Neural progenitor cell (in vitro differentiated cells): ENCODE results near the gene AFMID. TPM values are rescaled to one million over a fixed set of nuclear protein-coding genes. Genes with fewer than 3 reads are reported as not detected.
A peak's percentile ranks its signal among the peaks of the same experiment; 100 is the strongest.

Source experiments
- DNase-seq: peaks from one replicate; pipeline ENCODE4 v3.0.0-alpha.2; 2016; ENCODE audit warnings: low spot score
- H2AFZ ChIP-seq: fragments of 200-600 bp; sonication (generic); replicated peaks from 2 replicates; pipeline ENCODE4 v1.6.1; 2016; ENCODE audit warnings: antibody characterized with exemption
- H3F3A ChIP-seq: fragments of 200-600 bp; sonication (generic); 2 replicates; pipeline ENCODE4 v1.6.1; 2016; ENCODE audit warnings: antibody characterized with exemption, low read depth
- H3K27ac ChIP-seq: fragments of 200-600 bp; sonication (generic); 2 replicates; pipeline ENCODE4 v1.5.1; 2016; ENCODE audit warnings: mild to moderate bottlenecking
- H3K27me3 ChIP-seq: fragments of 200-600 bp; sonication (generic); 2 replicates; pipeline ENCODE4 v1.6.1; 2016; ENCODE audit warnings: mild to moderate bottlenecking, moderate library complexity
- H3K36me3 ChIP-seq: fragments of 200-600 bp; sonication (generic); 2 replicates; pipeline ENCODE4 v1.5.1; 2016
- H3K4me1 ChIP-seq: fragments of 200-600 bp; sonication (generic); 2 replicates; pipeline ENCODE4 v1.6.1; 2016; ENCODE audit warnings: mixed run types
- H3K4me2 ChIP-seq: fragments of 200-600 bp; sonication (generic); 2 replicates; pipeline ENCODE4 v1.6.1; 2016
- H3K4me3 ChIP-seq: fragments of 200-600 bp; sonication (generic); 2 replicates; pipeline ENCODE4 v1.5.1; 2016
- H3K79me2 ChIP-seq: fragments of 200-600 bp; sonication (generic); 2 replicates; pipeline ENCODE4 v1.6.1; 2016; ENCODE audit warnings: low read depth
- H3K9ac ChIP-seq: fragments of 200-600 bp; sonication (generic); 2 replicates; pipeline ENCODE4 v1.6.1; 2016
- H3K9me3 ChIP-seq: fragments of 200-600 bp; sonication (generic); 2 replicates; pipeline ENCODE4 v1.5.1; 2016; ENCODE audit warnings: low read depth
- H4K20me1 ChIP-seq: fragments of 200-600 bp; sonication (generic); 2 replicates; pipeline ENCODE4 v1.6.1; 2016; ENCODE audit warnings: low read depth
- H3K27ac Mint-ChIP-seq: 3 replicates; pipeline ENCODE4 v1.8.0; 2021; ENCODE audit warnings: mixed read lengths
- H3K27me3 Mint-ChIP-seq: 2 replicates; pipeline ENCODE4 v1.8.0; 2022; ENCODE audit warnings: low read depth, mild to moderate bottlenecking, inconsistent platforms, moderate library complexity, mixed read lengths; ENCODE audit not compliant: insufficient read depth
- H3K36me3 Mint-ChIP-seq: 3 replicates; pipeline ENCODE4 v1.8.0; 2021; ENCODE audit warnings: mixed read lengths
- H3K4me1 Mint-ChIP-seq: 3 replicates; pipeline ENCODE4 v1.8.0; 2021; ENCODE audit warnings: mixed read lengths
- H3K4me3 Mint-ChIP-seq: 3 replicates; pipeline ENCODE4 v1.8.0; 2021; ENCODE audit warnings: mild to moderate bottlenecking, moderate library complexity, mixed read lengths
- H3K9me3 Mint-ChIP-seq: 3 replicates; pipeline ENCODE4 v1.8.0; 2020; ENCODE audit warnings: mixed read lengths
- EZH2 ChIP-seq: fragments of 200-600 bp; sonication (generic); IDR thresholded peaks from 2 replicates; pipeline ENCODE4 v1.6.1; 2017; ENCODE audit warnings: antibody characterized with exemption, mild to moderate bottlenecking, moderate library complexity
- EZH2phosphoT487 ChIP-seq: fragments of 200-600 bp; sonication (generic); IDR thresholded peaks from 2 replicates; pipeline ENCODE4 v1.6.1; 2017; ENCODE audit warnings: antibody characterized with exemption
- total RNA-seq: library from RNA; depleted of rRNA; stranded (reverse); fragments of >200 nt; gene quantifications from 2 replicates; pipeline ENCODE4 v1.2.3, GENCODE V29; 2015; ENCODE audit warnings: low replicate concordance
- TF ChIP-seq, protein P1 (sequence below): fragments of 200-600 bp; sonication (generic); IDR thresholded peaks from 2 replicates; pipeline ENCODE4 v1.5.1; 2017; ENCODE audit warnings: antibody characterized with exemption, mild to moderate bottlenecking

AFMID gene
- total RNA-seq, 1 donor from 2014 or later, result 76.8 TPM

DNA sequence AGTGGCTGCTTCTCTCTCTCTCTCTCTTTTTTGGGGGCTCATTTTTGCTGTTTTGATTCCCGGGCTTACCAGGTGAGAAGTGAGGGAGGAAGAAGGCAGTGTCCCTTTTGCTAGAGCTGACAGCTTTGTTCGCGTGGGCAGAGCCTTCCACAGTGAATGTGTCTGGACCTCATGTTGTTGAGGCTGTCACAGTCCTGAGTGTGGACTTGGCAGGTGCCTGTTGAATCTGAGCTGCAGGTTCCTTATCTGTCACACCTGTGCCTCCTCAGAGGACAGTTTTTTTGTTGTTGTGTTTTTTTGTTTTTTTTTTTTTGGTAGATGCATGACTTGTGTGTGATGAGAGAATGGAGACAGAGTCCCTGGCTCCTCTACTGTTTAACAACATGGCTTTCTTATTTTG is 36.6 kb downstream of the AFMID start:
- TF ChIP-seq EZH2, result no peak
- Histone ChIP-seq H4K20me1 (peaks cover 16% of the 10 kb centered on the region), H3K27ac (no peak overlapping the region), H3K79me2 (peaks cover 24% of the 10 kb centered on the region), H3K36me3 (no peaks in the 10 kb centered on the region), H3K27me3 (no peaks in the 10 kb centered on the region), H3K4me1 (peaks cover 3% of the 10 kb centered on the region), H3K4me2 (no peak overlapping the region), H2AFZ (no peak overlapping the region), H3K4me3 (no peak overlapping the region), H3K9me3 (no peaks in the 10 kb centered on the region), H3F3A (peaks cover 57% of the 10 kb centered on the region), H3K9ac (no peak overlapping the region)
- H3K9me3 Mint-ChIP-seq, result no peaks in the 10 kb centered on the region
- H3K36me3 Mint-ChIP-seq, result peaks cover 24% of the 10 kb centered on the region
- H3K4me1 Mint-ChIP-seq, result peaks cover 33% of the 10 kb centered on the region
- H3K4me3 Mint-ChIP-seq, result no peak overlapping the region
- DNase-seq, result no peak
- peaks cover 7% of the 10 kb centered on the region for H3K27me3 Mint-ChIP-seq
- no peak overlapping the region for H3K27ac Mint-ChIP-seq

DNA sequence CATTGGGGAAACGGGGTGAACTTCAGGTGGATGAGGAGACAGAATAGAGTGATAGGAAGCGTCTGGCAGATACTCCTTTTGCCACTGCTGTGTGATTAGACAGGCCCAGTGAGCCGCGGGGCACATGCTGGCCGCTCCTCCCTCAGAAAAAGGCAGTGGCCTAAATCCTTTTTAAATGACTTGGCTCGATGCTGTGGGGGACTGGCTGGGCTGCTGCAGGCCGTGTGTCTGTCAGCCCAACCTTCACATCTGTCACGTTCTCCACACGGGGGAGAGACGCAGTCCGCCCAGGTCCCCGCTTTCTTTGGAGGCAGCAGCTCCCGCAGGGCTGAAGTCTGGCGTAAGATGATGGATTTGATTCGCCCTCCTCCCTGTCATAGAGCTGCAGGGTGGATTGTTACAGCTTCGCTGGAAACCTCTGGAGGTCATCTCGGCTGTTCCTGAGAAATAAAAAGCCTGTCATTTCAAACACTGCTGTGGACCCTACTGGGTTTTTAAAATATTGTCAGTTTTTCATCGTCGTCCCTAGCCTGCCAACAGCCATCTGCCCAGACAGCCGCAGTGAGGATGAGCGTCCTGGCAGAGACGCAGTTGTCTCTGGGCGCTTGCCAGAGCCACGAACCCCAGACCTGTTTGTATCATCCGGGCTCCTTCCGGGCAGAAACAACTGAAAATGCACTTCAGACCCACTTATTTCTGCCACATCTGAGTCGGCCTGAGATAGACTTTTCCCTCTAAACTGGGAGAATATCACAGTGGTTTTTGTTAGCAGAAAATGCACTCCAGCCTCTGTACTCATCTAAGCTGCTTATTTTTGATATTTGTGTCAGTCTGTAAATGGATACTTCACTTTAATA is 37.3 kb downstream of the AFMID start:
- Histone ChIP-seq H3K36me3 (no peaks in the 10 kb centered on the region), H3K79me2 (peaks cover 17% of the 10 kb centered on the region), H3K4me3 (no peak overlapping the region), H2AFZ (no peak overlapping the region), H3K4me2 (no peak overlapping the region), H3K9me3 (no peaks in the 10 kb centered on the region), H3F3A (peaks cover 50% of the 10 kb centered on the region), H3K27ac (no peak overlapping the region), H3K9ac (no peak overlapping the region), H3K27me3 (peaks cover 3% of the 10 kb centered on the region), H3K4me1 (peaks cover 3% of the 10 kb centered on the region), H4K20me1 (peaks cover 10% of the 10 kb centered on the region)
- TF ChIP-seq, protein P1, sequence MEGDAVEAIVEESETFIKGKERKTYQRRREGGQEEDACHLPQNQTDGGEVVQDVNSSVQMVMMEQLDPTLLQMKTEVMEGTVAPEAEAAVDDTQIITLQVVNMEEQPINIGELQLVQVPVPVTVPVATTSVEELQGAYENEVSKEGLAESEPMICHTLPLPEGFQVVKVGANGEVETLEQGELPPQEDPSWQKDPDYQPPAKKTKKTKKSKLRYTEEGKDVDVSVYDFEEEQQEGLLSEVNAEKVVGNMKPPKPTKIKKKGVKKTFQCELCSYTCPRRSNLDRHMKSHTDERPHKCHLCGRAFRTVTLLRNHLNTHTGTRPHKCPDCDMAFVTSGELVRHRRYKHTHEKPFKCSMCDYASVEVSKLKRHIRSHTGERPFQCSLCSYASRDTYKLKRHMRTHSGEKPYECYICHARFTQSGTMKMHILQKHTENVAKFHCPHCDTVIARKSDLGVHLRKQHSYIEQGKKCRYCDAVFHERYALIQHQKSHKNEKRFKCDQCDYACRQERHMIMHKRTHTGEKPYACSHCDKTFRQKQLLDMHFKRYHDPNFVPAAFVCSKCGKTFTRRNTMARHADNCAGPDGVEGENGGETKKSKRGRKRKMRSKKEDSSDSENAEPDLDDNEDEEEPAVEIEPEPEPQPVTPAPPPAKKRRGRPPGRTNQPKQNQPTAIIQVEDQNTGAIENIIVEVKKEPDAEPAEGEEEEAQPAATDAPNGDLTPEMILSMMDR, result no peak
- no peak for TF ChIP-seq EZH2phosphoT487
- TF ChIP-seq EZH2, result no peak
- H3K27ac Mint-ChIP-seq, result no peak overlapping the region
- peaks cover 30% of the 10 kb centered on the region for H3K4me1 Mint-ChIP-seq
- H3K4me3 Mint-ChIP-seq, result no peak overlapping the region
- H3K27me3 Mint-ChIP-seq, result peaks cover 7% of the 10 kb centered on the region
- no peaks in the 10 kb centered on the region for H3K9me3 Mint-ChIP-seq
- no peak for DNase-seq
- H3K36me3 Mint-ChIP-seq, result peaks cover 18% of the 10 kb centered on the region

DNA sequence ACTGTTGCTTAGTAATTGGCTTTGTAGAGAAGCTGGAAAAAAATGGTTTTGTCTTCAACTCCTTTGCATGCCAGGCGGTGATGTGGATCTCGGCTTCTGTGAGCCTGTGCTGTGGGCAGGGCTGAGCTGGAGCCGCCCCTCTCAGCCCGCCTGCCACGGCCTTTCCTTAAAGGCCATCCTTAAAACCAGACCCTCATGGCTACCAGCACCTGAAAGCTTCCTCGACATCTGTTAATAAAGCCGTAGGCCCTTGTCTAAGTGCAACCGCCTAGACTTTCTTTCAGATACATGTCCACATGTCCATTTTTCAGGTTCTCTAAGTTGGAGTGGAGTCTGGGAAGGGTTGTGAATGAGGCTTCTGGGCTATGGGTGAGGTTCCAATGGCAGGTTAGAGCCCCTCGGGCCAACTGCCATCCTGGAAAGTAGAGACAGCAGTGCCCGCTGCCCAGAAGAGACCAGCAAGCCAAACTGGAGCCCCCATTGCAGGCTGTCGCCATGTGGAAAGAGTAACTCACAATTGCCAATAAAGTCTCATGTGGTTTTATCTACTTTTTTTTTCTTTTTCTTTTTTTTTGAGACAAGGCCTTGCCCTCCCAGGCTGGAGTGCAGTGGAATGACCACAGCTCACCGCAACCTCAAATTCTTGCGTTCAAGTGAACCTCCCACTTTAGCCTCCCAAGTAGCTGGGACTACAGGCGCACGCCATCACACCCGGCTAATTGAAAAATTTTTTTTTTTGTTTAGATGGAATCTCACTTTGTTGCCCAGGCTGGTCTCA is 38.1 kb downstream of the AFMID start:
- Histone ChIP-seq H3K79me2 (peaks cover 12% of the 10 kb centered on the region), H3K27me3 (peaks cover 11% of the 10 kb centered on the region), H4K20me1 (peaks cover 6% of the 10 kb centered on the region), H3K9ac (no peak overlapping the region), H3K4me1 (peaks cover 3% of the 10 kb centered on the region), H3K9me3 (no peaks in the 10 kb centered on the region), H3K4me2 (no peak overlapping the region), H3K36me3 (no peaks in the 10 kb centered on the region), H3K4me3 (no peak overlapping the region), H3F3A (peaks cover 46% of the 10 kb centered on the region), H3K27ac (peak overlapping the region; percentile 31), H2AFZ (no peak overlapping the region)
- Mint-ChIP-seq H3K27me3 (peaks cover 10% of the 10 kb centered on the region), H3K4me3 (no peak overlapping the region), H3K36me3 (peaks cover 13% of the 10 kb centered on the region), H3K9me3 (no peaks in the 10 kb centered on the region), H3K4me1 (peaks cover 26% of the 10 kb centered on the region), H3K27ac (no peak overlapping the region)
- TF ChIP-seq EZH2 (no peak), EZH2phosphoT487 (no peak)
- TF ChIP-seq, protein P1, result no peak
- DNase-seq, result no peak
